ENCODE measurements around the gene CHAD. TPM values are rescaled to one million over a fixed set of nuclear protein-coding genes. Genes with fewer than 3 reads are reported as not detected.

CHAD gene
- total and polyA plus RNA-seq, 2 donors (not counting 3 experiments of a cell fraction or from before 2014, with no cell fraction given) = not detected

- H3K79me2 ChIP-seq (ENCODE audit: control insufficient read depth, insufficient read depth, low read length) = no peaks in the 10 kb centered on the region
- H3K4me1 ChIP-seq (ENCODE audit: control insufficient read depth, extremely low read depth, insufficient read depth, low read length) = peaks cover 3% of the 10 kb centered on the region
- H3K9me3 ChIP-seq (replicated peaks; ENCODE audit: control insufficient read depth, insufficient read depth, low read length) = no peaks in the 10 kb centered on the region
- no peak overlapping the region for H2AFZ ChIP-seq (ENCODE audit: low read depth, low read length)
- no peaks in the 10 kb centered on the region for H3K27me3 ChIP-seq (ENCODE audit: control insufficient read depth in 2 of 2, insufficient read depth in 2 of 2, low read length in 2 of 2)
- dilution Hi-C loops (cut with MboI; ENCODE audit: extremely low pct_ligation_motif_present, low sequenced_read_pairs) = no loop called here
- FAIRE-seq = no peak
- POLR2A ChIA-PET = no interaction called here
- no peaks in the 10 kb centered on the region for H3K9me1 ChIP-seq (replicated peaks; ENCODE audit: control insufficient read depth, extremely low read depth, insufficient read depth, low read length)
- CTCF ChIA-PET = interaction anchor here (1.1 to 1.4 kb wide), 4 partner anchors 14 to 63 kb away, joined by 3 to 6 read pairs (median 3); no protein-coding TSS in a partner anchor
- no peak overlapping the region for H3K4me3 ChIP-seq (replicated peaks in 1 of 3; ENCODE audit: insufficient read depth in 1 of 3, low read depth in 1 of 3, low read length in 3 of 3)
- H3K4me2 ChIP-seq (ENCODE audit: insufficient read depth, low read length) = no peak overlapping the region
- no TSS peak for BruUV-seq (replicated peaks)
- DNase-seq (ENCODE audit: low read depth, low spot score) = no peak
- TF ChIP-seq POLR2AphosphoS5 (IDR thresholded peaks at IDR 0.05; ENCODE audit: insufficient read depth, low read depth, low read length) (no peak), CTCF (IDR thresholded peaks at IDR 0.05; ENCODE audit: extremely low read depth in 1 of 2, insufficient read depth in 1 of 2, low read depth in 1 of 2, low read length in 2 of 2) (no peak), GATA2 (IDR thresholded peaks at IDR 0.05; ENCODE audit: insufficient read depth, insufficient read length, low read depth, low read length) (no peak), POLR2A (IDR thresholded peaks at IDR 0.05; ENCODE audit: low read depth, low read length) (no peak), FOS (IDR thresholded peaks at IDR 0.05; ENCODE audit: borderline replicate concordance, insufficient read depth, low read length) (no peak), EZH2 (IDR thresholded peaks at IDR 0.05; ENCODE audit: borderline replicate concordance, low read depth, low read length, severe bottlenecking) (no peak), MYC (IDR thresholded peaks at IDR 0.05; ENCODE audit: low read depth, low read length) (no peak), JUN (IDR thresholded peaks at IDR 0.05; ENCODE audit: borderline replicate concordance, insufficient read depth, insufficient read length, low read depth) (no peak), MAX (IDR thresholded peaks at IDR 0.05; ENCODE audit: insufficient read depth, insufficient read length) (no peak)
- H3K27ac ChIP-seq (ENCODE audit: insufficient read depth, low read depth, low read length) = no peak overlapping the region
- H3K9ac ChIP-seq (replicated peaks; ENCODE audit: extremely low read depth, insufficient read depth, low read length) = no peak overlapping the region
- H4K20me1 ChIP-seq (replicated peaks; ENCODE audit: control insufficient read depth, extremely low read depth, insufficient read depth, low read length) = no peaks in the 10 kb centered on the region
- peaks cover 0 to 10% of the 10 kb centered on the region in 2 experiments for H3K36me3 ChIP-seq (ENCODE audit: control insufficient read depth in 2 of 2, extremely low read depth in 1 of 2, insufficient read depth in 2 of 2, low read length in 2 of 2)
- intact Hi-C loops (cut with micrococcal nuclease) = no loop called here
Observed at GRCh38 chr17:50487213-50488096, 18.8 kb upstream of the CHAD start.
